ENCODE data around the gene CAPN10. TPM values are rescaled to one million over a fixed set of nuclear protein-coding genes. Genes with fewer than 3 reads are reported as not detected.

The CAPN10 gene
- total and polyA plus RNA-seq, 2 donors from 2014 or later = 26.3 to 50.9 TPM

DNA sequence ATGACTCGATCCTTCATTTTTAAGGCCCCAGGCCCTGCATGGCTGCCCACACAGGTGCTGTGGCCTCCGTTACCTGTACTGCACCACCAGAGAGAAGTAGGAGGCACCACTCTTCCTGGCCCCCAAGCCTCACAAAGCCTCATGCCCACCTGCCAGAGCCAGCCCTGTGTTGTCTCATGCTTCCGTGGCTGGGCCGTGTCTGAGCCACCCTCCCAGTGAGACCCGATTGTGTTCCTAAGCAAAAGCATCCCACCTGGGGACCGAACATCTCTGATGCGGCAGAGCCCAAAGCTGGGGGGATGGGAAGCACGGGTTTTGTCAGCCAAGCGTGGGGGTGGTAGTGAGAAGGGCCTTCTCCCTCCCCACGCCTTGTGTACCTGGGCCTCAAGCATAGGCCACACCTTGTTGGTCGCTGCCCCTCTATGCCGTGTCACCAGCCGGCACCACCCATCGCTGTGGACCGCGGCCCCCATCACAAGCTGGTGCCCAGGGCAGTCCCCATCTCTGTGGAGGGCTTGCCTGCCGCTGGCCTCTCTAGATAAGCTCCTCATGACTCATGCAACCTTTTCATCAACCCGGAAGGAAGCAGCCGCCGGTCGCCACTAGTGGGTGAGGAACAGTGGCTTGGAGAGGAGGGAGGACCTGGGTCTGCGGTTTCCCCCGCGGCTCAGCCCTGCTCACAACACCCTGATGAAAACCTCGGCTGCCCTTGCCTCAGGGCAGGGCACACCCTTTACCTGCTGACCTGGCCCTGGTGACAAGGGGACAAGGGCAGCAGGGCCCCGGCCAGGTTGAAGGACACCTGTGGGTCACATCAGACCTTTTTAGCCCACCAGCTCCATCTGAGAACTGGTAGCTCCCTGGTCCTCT lies 21.0 kb upstream of the CAPN10 start:
- TF ChIP-seq, protein P1, sequence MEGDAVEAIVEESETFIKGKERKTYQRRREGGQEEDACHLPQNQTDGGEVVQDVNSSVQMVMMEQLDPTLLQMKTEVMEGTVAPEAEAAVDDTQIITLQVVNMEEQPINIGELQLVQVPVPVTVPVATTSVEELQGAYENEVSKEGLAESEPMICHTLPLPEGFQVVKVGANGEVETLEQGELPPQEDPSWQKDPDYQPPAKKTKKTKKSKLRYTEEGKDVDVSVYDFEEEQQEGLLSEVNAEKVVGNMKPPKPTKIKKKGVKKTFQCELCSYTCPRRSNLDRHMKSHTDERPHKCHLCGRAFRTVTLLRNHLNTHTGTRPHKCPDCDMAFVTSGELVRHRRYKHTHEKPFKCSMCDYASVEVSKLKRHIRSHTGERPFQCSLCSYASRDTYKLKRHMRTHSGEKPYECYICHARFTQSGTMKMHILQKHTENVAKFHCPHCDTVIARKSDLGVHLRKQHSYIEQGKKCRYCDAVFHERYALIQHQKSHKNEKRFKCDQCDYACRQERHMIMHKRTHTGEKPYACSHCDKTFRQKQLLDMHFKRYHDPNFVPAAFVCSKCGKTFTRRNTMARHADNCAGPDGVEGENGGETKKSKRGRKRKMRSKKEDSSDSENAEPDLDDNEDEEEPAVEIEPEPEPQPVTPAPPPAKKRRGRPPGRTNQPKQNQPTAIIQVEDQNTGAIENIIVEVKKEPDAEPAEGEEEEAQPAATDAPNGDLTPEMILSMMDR (IDR thresholded peaks at IDR 0.05; ENCODE audit: borderline replicate concordance, extremely low read depth, insufficient read depth) = no peak
- no peaks in the 10 kb centered on the region for H3K27me3 ChIP-seq (ENCODE audit: control insufficient read depth, insufficient read depth, low read length)
- FAIRE-seq = no peak
- H3K27ac ChIP-seq (ENCODE audit: low read depth in 2 of 2, low read length in 2 of 2) = peak overlapping the region; percentile 87 to 90
- H3K9ac ChIP-seq (ENCODE audit: low read length in 3 of 3) = peak overlapping the region in 2 of 3 donors; percentile 27 to 80
- intact Hi-C loops (cut with DNase I) = no loop called here
- H3K9me3 ChIP-seq (ENCODE audit: control insufficient read depth in 2 of 3, insufficient read depth in 1 of 3, low read length in 3 of 3) = no peaks in the 10 kb centered on the region
- H3K4me3 ChIP-seq (ENCODE audit: low read length in 3 of 3) = peak overlapping the region in 1 of 3 donors; percentile 44
- H3K36me3 ChIP-seq (ENCODE audit: control insufficient read depth in 2 of 3, insufficient read depth in 3 of 3, low read length in 3 of 3) = no peaks in the 10 kb centered on the region
- peak in 3 of 5 donors; percentile 61 to 96 (median 79) for DNase-seq
- H3K4me1 ChIP-seq (ENCODE audit: control insufficient read depth in 2 of 3, insufficient read depth in 2 of 3, low read depth in 1 of 3, low read length in 3 of 3) = peaks cover 0 to 41% (median 30%) of the 10 kb centered on the region in 3 donors

DNA sequence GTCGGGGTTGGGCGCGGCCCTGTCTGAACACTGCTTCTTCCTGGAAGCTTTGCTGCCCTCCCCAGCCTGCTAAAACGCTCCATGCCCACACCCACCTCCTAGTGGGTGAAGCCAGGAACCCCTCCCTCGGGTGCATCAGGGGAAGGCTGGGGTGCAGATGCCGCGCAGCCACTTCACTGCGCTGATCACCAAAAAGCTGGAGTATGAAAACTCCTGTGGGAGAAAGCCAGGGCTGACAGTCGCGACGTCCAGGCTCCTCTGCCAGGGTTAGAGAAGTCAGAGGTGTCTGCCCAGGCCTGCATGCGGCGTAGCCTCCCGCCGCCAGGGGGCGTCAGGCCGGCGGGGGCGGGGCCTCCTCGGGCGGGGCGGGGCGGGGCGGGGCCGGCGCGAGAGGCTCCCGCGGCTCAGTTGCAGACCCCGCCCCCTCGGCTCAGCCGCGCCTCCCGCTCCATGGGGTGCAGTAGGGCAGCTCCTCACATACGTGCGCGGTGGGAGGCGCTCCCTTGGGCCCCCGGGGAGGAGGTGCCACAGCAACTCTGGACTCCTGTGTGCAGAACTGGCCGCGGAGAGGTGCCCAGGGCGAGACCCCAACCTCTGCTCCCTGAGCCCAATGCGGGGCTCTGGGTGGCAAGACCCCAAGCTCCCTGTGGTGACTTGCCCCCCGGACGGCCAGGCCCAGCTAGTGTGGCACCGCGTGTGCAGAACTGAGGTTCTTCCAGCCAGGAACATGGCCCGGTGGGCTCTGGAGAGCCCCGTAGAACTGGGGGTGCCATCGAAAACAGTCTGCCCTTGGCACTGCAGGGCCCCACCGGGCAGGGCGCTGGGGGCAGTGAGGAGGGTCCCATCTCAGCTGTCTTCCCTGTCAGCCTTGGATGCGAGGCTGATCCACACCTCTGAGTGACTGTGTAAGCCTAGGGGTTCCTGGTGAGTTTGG lies 20.1 kb upstream of the CAPN10 start:
- H3K9ac ChIP-seq (ENCODE audit: low read length in 3 of 3) = peak overlapping the region in 2 of 3 donors; percentile 33 to 80
- DNase-seq = peak; percentile 83 to 98 (median 91)
- no peak for FAIRE-seq
- peaks cover 0 to 38% (median 26%) of the 10 kb centered on the region in 3 donors for H3K4me1 ChIP-seq (ENCODE audit: control insufficient read depth in 2 of 3, insufficient read depth in 2 of 3, low read depth in 1 of 3, low read length in 3 of 3)
- peak overlapping the region in 2 of 3 donors; percentile 73 to 75 for H3K4me3 ChIP-seq (ENCODE audit: low read length in 3 of 3)
- no peaks in the 10 kb centered on the region for H3K36me3 ChIP-seq (ENCODE audit: control insufficient read depth in 2 of 3, insufficient read depth in 3 of 3, low read length in 3 of 3)
- no peaks in the 10 kb centered on the region for H3K9me3 ChIP-seq (ENCODE audit: control insufficient read depth in 2 of 3, insufficient read depth in 1 of 3, low read length in 3 of 3)
- intact Hi-C loops (cut with DNase I) = no loop called here
- TF ChIP-seq, protein P1 (IDR thresholded peaks at IDR 0.05; ENCODE audit: borderline replicate concordance, extremely low read depth, insufficient read depth) = peak; percentile 61
- peak overlapping the region; percentile 87 to 90 for H3K27ac ChIP-seq (ENCODE audit: low read depth in 2 of 2, low read length in 2 of 2)
- no peaks in the 10 kb centered on the region for H3K27me3 ChIP-seq (ENCODE audit: control insufficient read depth, insufficient read depth, low read length)

DNA sequence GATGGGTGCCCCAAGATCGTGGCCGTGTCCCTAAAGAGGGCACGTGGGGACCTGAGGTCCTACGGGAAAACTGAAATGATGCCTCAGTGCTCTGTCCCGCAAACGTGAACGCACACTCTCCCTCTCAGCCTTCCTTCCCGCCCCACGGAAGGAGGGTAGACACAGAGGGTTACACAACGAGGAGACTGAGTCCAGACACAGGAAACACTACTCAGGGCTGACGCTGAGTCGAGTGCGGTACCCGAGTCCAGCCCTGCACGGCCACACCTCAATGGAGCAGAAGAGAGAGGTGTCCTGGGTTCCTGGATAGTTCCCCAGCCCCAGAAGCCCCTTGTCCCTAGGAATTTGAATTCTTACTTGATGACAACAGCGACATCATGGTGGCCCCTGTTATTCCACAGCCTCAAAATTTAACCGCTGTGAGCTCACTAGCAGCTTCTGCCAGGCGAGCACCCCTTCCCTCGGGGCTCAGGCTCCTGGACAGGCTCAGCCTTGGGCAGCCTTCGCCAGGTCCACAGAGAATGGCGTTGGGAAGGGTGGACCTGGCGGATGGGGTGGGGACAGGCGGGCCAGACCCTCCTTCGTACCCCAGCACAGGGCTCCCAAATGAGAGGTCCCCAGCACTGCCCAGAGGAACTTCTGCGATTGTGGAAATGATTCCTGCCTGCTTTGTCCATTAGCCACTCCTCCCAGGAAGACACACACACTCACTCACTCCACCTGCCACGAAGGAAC lies 19.2 kb upstream of the CAPN10 start:
- Histone ChIP-seq H3K4me3 (ENCODE audit: low read length in 3 of 3) (peak overlapping the region; percentile 0 to 75 (median 73)), H3K27ac (ENCODE audit: low read depth in 2 of 2, low read length in 2 of 2) (peak overlapping the region; percentile 66 to 85), H3K9me3 (ENCODE audit: control insufficient read depth in 2 of 3, insufficient read depth in 1 of 3, low read length in 3 of 3) (no peaks in the 10 kb centered on the region), H3K27me3 (ENCODE audit: control insufficient read depth, insufficient read depth, low read length) (no peaks in the 10 kb centered on the region), H3K36me3 (ENCODE audit: control insufficient read depth in 2 of 3, insufficient read depth in 3 of 3, low read length in 3 of 3) (no peaks in the 10 kb centered on the region), H3K9ac (ENCODE audit: low read length in 3 of 3) (peak overlapping the region in 2 of 3 donors; percentile 69 to 80), H3K4me1 (ENCODE audit: control insufficient read depth in 2 of 3, insufficient read depth in 2 of 3, low read depth in 1 of 3, low read length in 3 of 3) (peaks cover 0 to 36% (median 24%) of the 10 kb centered on the region in 3 donors)
- no peak for FAIRE-seq
- peak in 2 of 5 donors; percentile 64 to 66 for DNase-seq
- TF ChIP-seq, protein P1 (IDR thresholded peaks at IDR 0.05; ENCODE audit: borderline replicate concordance, extremely low read depth, insufficient read depth) = no peak
- intact Hi-C loops (cut with DNase I) = no loop called here
